GM13977 (cell line): ENCODE data around the gene PNPLA3.

Source experiments
- DNase-seq: peaks from one replicate; pipeline ENCODE4 v3.0.0; 2012; ENCODE audit warnings: low spot score
- CTCF ChIP-seq: IDR thresholded peaks from 2 replicates; pipeline ENCODE4 v1.5.1; 2012; ENCODE audit warnings: mild to moderate bottlenecking, control low read depth; ENCODE audit not compliant: insufficient read depth; ENCODE audit errors: extremely low read depth, missing control alignments
- in situ Hi-C: fragments of 300-500 bp; cut with MboI; formaldehyde crosslinking; loops from one replicate; pipeline ENCODE4 v1.12.0; 2022; ENCODE audit warnings: low sequenced_read_pairs, low pct_unique_long_range_greater_than_20kb, mixed read lengths, inconsistent platforms; ENCODE audit not compliant: unreplicated experiment

The PNPLA3 gene

DNA sequence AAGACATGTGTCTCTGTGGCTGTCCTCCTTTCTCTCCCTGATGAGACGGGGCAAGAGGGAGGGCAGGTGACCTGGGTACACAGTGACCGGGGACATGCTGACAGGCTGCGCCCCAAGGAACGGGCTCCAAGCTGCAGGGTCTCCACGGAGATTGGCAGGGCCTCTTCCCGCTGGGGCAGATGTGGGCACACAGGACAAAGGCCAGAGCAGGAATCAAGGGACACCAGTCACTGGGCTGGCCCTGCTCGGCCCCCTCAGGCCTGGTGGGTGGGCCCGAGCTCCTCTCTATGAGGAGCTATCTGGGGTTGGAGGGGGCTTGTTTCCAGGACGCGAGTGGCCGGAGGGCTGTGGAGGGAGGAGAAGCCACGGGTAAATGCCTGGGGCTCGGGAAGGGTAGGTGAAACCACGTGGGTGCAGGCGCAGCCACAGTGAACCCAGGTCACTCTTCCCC is 43.0 kb upstream of the PNPLA3 start:
- no peak for TF ChIP-seq CTCF
- in situ Hi-C loops, result no loop called here
- DNase-seq, result no peak

GRCh38 chr22:43881091-43882061 is 42.2 kb upstream of the PNPLA3 start:
- no peak for TF ChIP-seq CTCF
- no peak for DNase-seq
- in situ Hi-C loops, result no loop called here

DNA sequence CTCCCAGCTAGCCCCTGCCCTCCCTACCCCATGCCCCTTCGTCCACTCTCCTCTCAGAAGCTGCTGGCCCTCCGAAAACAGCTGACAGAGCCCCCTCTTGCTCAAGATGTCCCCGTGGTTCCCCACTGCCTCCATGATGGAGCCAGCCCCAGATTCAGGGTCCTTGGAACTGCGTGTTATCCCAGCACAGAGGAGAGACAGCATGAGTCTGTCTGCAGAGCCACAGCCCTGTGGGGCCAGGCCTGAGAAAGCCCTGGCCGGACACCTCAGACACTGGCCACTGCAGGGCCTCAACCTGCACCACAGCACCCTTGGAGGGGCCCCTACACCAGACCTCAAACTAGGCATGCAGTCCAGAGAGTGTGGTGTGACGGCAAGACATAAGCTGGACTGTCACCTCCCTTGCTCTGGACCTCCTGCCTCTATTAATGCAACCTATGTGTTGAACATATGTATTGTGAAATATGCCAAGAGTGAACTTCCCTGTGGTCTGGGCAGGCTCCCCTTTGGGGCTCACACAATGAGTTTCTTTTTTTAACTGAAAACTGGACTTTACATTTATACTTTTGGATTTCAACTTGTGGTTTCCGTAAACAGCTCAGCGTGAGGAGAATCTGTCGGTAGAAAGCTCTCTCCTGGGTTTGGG is 41.4 kb upstream of the PNPLA3 start:
- no peak for TF ChIP-seq CTCF
- in situ Hi-C loops, result no loop called here
- no peak for DNase-seq

- peak; percentile 87 for DNase-seq
- TF ChIP-seq CTCF, result peak; percentile 83
Observed at GRCh38 chr22:43883012-43883661, 40.5 kb upstream of the PNPLA3 start.

GRCh38 chr22:43883719-43884415 is 39.7 kb upstream of the PNPLA3 start:
- in situ Hi-C loops, result no loop called here
- no peak for DNase-seq
- no peak for TF ChIP-seq CTCF

More at GRCh38 chr22:43883012-43883661, 40.5 kb upstream of the PNPLA3 start:
- in situ Hi-C loops, result no loop called here
